Thymus (tissue), 11 donors: ENCODE data around the gene HPF1. TPM values are rescaled to one million over a fixed set of nuclear protein-coding genes. Genes with fewer than 3 reads are reported as not detected.
"Not testable (repeated sequence)": the region's sequence is repeated elsewhere in the genome, so short reads cannot be mapped to it uniquely, and the experiment has no call there.

Experiments used
- DNase-seq, 9 donors: peaks; one replicate each; pipeline ENCODE4 v3.0.0-alpha.2; 2013; ENCODE audit warnings: low spot score in 9 of 9, low read depth in 6 of 9, missing footprints in 1 of 9
- H3K27ac ChIP-seq, 2 donors: one replicate each; pipeline ENCODE4 v1.5.1; 2013; ENCODE audit warnings: control low read depth in 1 of 2, low read depth in 1 of 2, low read length in 1 of 2, mild to moderate bottlenecking in 1 of 2, moderate library complexity in 1 of 2
- H3K27me3 ChIP-seq, 2 donors: one replicate each; pipeline ENCODE4 v1.5.1; 2013; ENCODE audit warnings: low read length in 1 of 2; ENCODE audit not compliant: control insufficient read depth in 2 of 2, insufficient read depth in 1 of 2
- H3K36me3 ChIP-seq, 2 donors: one replicate each; pipeline ENCODE4 v1.5.1; 2013; ENCODE audit warnings: low read length in 1 of 2, mild to moderate bottlenecking in 1 of 2, moderate library complexity in 1 of 2; ENCODE audit not compliant: control insufficient read depth in 2 of 2, insufficient read depth in 2 of 2
- H3K4me1 ChIP-seq, 2 donors: one replicate each; pipeline ENCODE4 v1.5.1; 2013; ENCODE audit warnings: low read length in 2 of 2; ENCODE audit not compliant: control insufficient read depth in 2 of 2, insufficient read depth in 2 of 2
- H3K4me3 ChIP-seq, 2 donors: one replicate each; pipeline ENCODE4 v1.5.1; 2013; ENCODE audit warnings: low read length in 2 of 2, control low read depth in 1 of 2, mild to moderate bottlenecking in 1 of 2
- H3K9me3 ChIP-seq, 2 donors: one replicate each; pipeline ENCODE4 v1.5.1; 2013; ENCODE audit warnings: low read length in 1 of 2, mild to moderate bottlenecking in 1 of 2; ENCODE audit not compliant: control insufficient read depth in 2 of 2, insufficient read depth in 1 of 2
- WGBS: extraction: QIAGEN DNeasy Blood & Tissue Kit; methylation state at CpG from one replicate; pipeline ENCODE4 v1.1.7; 2013; 5-methylcytosine and 5-hydroxymethylcytosine counted together
- polyA plus RNA-seq: library from polyadenylated mRNA; stranded (reverse); fragments of 200-250 nt; gene quantifications from one replicate; pipeline ENCODE4 v1.2.3, GENCODE V29; 2013
- total RNA-seq: library from RNA; stranded (reverse); fragments of 120-200 nt; gene quantifications from one replicate; pipeline ENCODE4 v1.2.4, GENCODE V29; 2013
- donor health status: healthy.

Gene HPF1
- total and polyA plus RNA-seq, 2 donors: 29.1 to 37.7 TPM

DNA sequence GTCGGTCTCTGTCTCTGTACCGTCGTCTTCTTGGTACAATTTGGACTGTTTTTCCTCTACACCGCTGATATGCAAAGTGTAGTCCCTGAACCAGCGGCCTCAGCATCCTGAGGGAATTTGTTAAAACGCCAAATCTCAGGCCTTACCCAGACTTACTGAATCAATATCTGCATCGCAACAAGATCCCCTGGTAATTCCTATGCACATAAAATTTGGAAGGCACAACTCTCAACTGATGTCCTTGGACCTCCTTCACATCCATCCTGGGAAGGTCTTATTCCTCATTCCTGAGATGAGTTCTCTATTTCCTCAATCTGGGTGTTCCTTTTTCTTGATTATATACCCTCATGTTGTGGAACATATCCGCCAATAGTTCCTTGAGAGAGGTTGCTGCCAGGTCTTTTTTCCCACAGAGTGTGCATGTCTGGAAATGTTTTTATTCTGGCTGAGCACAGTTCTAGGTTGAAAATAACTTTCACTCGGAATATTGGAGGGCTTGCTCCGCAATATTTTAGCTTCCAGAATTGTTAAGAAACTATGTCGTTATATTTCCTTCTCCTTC lies 738 bp upstream of the HPF1 start:
- DNase-seq: no peak
- no peaks in the 10 kb centered on the region for H3K9me3 ChIP-seq
- 85% methylated on average over 11 of the region's 11 CpGs for WGBS
- H3K27me3 ChIP-seq: no peaks in the 10 kb centered on the region
- H3K4me1 ChIP-seq: peaks cover 10 to 18% of the 10 kb centered on the region in 2 donors
- peak overlapping the region in 1 of 2 donors; percentile 65 for H3K27ac ChIP-seq
- H3K4me3 ChIP-seq: no peak overlapping the region
- H3K36me3 ChIP-seq: peaks cover 0 to under 1% of the 10 kb centered on the region in 2 donors

DNA sequence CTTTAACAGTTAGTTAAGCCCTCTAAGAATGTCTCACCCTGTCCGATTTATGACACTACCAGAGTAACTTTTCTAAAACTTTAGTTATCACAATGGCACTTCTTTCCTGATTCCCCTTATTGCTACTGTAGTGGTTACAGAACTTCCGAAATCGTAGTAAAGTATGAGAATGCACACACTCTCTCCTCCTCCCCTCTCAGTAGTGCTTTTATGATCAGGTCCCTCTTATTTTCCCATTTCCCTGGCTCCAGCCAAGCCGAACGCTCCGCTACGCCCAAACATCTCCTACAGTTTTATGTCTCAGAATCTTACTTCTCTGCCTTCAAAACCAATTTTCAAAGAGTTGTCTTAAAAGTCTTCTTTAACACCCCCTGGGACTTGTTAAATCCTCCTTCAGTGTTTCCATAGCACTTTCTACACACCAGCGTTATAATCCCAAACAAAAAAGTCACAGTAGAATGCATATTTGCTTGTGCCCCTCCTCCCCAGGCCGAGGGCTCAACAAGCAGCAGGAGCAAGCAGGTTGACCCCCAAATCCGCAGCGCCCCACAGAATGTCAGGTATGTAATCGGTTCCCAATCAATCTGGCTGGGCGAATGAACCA lies 671 bp downstream of the HPF1 start:
- H3K9me3 ChIP-seq: no peaks in the 10 kb centered on the region
- H3K27me3 ChIP-seq: no peaks in the 10 kb centered on the region
- 2% methylated on average over 13 of the region's 13 CpGs for WGBS
- DNase-seq: peak in 1 of 9 donors; percentile 28
- peaks cover 0 to 13% of the 10 kb centered on the region in 2 donors for H3K36me3 ChIP-seq
- peak overlapping the region in 1 of 2 donors; percentile 75 for H3K27ac ChIP-seq
- peak overlapping the region; percentile 65 to 98 for H3K4me3 ChIP-seq
- H3K4me1 ChIP-seq: peaks cover 10 to 18% of the 10 kb centered on the region in 2 donors

DNA sequence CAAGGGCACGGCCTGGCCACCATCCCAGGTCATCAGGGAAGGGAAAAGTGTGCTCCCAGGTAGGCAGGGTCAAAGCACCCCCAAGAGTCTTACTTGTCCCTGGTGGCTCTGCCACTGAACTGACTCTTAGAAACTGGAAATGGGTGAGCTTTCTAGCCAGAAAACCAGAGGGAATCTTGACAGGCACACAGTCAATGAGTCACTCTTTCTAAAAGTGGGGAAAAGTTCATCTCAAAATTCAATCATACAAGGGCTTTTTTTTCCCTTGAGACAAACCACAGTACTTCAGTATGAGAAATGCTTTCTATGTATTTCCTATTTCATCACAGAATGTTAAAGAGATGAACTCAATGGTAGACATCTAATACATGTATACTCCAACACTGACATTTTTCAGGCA lies 12.5 kb downstream of the HPF1 start:
- no peak overlapping the region for H3K27ac ChIP-seq
- H3K4me1 ChIP-seq: no peaks in the 10 kb centered on the region
- no peak for DNase-seq
- peaks cover 12 to 36% of the 10 kb centered on the region in 2 donors for H3K36me3 ChIP-seq
- WGBS: 100% methylated on average over 1 of the region's 1 CpG
- no peaks in the 10 kb centered on the region for H3K9me3 ChIP-seq
- H3K4me3 ChIP-seq: no peak overlapping the region
- no peaks in the 10 kb centered on the region for H3K27me3 ChIP-seq

DNA sequence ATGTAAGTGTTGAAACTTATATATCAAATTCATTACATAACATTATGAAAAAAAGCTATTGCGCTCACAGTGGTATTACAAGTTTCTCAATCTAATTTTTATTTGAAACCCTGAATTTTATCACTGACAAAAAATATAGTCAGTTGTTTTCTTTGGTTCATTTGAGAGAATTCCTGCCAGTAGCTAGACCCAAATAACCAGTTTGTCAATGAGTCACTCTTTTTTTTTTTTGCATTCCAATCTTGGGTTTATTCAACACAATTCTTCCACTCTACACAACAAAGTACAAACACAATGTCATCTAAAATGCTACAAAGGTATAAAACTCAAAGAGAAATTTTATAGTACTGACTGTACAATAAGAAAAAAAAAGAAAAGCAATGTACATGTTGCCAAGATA lies 13.1 kb downstream of the HPF1 start:
- Histone ChIP-seq H3K27me3 (no peaks in the 10 kb centered on the region), H3K36me3 (peaks cover 12 to 31% of the 10 kb centered on the region in 2 donors), H3K4me1 (no peaks in the 10 kb centered on the region), H3K27ac (no peak overlapping the region), H3K4me3 (no peak overlapping the region), H3K9me3 (no peaks in the 10 kb centered on the region)
- WGBS: 98% methylated on average over 1 of the region's 1 CpG
- no peak for DNase-seq

- no peaks in the 10 kb centered on the region for H3K27me3 ChIP-seq
- no peaks in the 10 kb centered on the region for H3K4me1 ChIP-seq
- H3K4me3 ChIP-seq: no peak overlapping the region
- over 99% methylated on average over 2 of the region's 2 CpGs for WGBS
- no peak overlapping the region for H3K27ac ChIP-seq
- no peak for DNase-seq
- no peaks in the 10 kb centered on the region for H3K9me3 ChIP-seq
- H3K36me3 ChIP-seq: peaks cover 3 to 26% of the 10 kb centered on the region in 2 donors
Measured at GRCh38 chr4:169741569-169741968, 16.2 kb downstream of the HPF1 start.

- H3K4me1 ChIP-seq, H3K9me3 ChIP-seq, H3K27me3 ChIP-seq, H3K4me3 ChIP-seq, DNase-seq, H3K27ac ChIP-seq: not testable (repeated sequence)
- H3K36me3 ChIP-seq: peaks cover 9 to 27% of the 10 kb centered on the region in 2 donors
Measured at GRCh38 chr4:169738604-169739003, 19.1 kb downstream of the HPF1 start.

GRCh38 chr4:169730564-169730963 lies 27.2 kb downstream of the HPF1 start:
- H3K27me3 ChIP-seq: no peaks in the 10 kb centered on the region
- 97% methylated on average over 5 of the region's 5 CpGs for WGBS
- no peak overlapping the region for H3K27ac ChIP-seq
- no peaks in the 10 kb centered on the region for H3K4me1 ChIP-seq
- DNase-seq: no peak
- no peak overlapping the region for H3K4me3 ChIP-seq
- peaks cover 22 to 25% of the 10 kb centered on the region in 2 donors for H3K36me3 ChIP-seq
- H3K9me3 ChIP-seq: no peaks in the 10 kb centered on the region

GRCh38 chr4:169727616-169728015 lies 30.1 kb downstream of the HPF1 start:
- Histone ChIP-seq H3K27ac (no peak overlapping the region), H3K4me3 (no peak overlapping the region), H3K4me1 (no peaks in the 10 kb centered on the region), H3K9me3 (no peaks in the 10 kb centered on the region), H3K36me3 (peaks cover 21 to 28% of the 10 kb centered on the region in 2 donors), H3K27me3 (no peaks in the 10 kb centered on the region)
- DNase-seq: no peak

DNA sequence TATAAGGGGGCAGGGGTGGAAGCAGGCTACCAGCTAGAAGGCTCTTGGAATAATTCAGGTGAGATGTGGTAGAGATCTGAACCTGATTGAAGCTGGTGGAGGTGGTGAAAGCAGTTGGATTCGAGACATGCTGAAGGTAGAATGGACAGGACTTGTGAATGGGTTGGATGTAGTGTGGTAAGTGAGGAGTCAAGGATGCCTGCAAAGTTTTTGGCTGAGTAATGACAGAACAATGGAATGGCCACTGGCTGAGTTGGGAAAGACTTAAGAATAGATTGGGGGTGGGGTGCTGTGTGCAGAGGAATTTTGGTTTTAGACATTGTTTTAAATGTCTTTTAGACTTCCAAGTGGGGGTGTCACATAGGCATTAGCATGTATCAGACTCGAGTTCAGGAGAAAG lies 33.5 kb downstream of the HPF1 start:
- H3K4me1 ChIP-seq: no peaks in the 10 kb centered on the region
- WGBS: 96% methylated on average over 2 of the region's 2 CpGs
- peaks cover 4 to 23% of the 10 kb centered on the region in 2 donors for H3K36me3 ChIP-seq
- no peak overlapping the region for H3K27ac ChIP-seq
- DNase-seq: no peak
- H3K9me3 ChIP-seq: no peaks in the 10 kb centered on the region
- H3K27me3 ChIP-seq: no peaks in the 10 kb centered on the region
- H3K4me3 ChIP-seq: no peak overlapping the region
